PC-3 (cell line): Measurements from ENCODE around the gene FOXL3. TPM values are rescaled to one million over a fixed set of nuclear protein-coding genes. Genes with fewer than 3 reads are reported as not detected.
A peak's percentile ranks its signal among the peaks of the same experiment; 100 is the strongest.

ENCODE experiments used
- ATAC-seq: fragments of 200-7000 bp; cut with Tn5 transposase; 2 replicates; pipeline ENCODE4 v1.9.1; 2020; ENCODE audit warnings: mild to moderate bottlenecking, moderate library complexity
- BruUV-seq: library from RNA; stranded (reverse); fragments of 400-500 nt; replicated peaks from 2 replicates; lab custom pipeline; 2021; lab: Mats Ljungman, UMichigan
- CTCF ChIA-PET: fragments of 300-600 bp; sonication (Branson Sonifier 250); formaldehyde crosslinking; loops from one replicate; lab custom pipeline; 2022; ENCODE audit warnings: antibody characterized with exemption; lab: Charles Lee
- POLR2A ChIA-PET: fragments of 300-600 bp; sonication (Branson Sonifier 250); formaldehyde crosslinking; loops from one replicate; lab custom pipeline; 2022; ENCODE audit warnings: antibody characterized with exemption; ENCODE audit not compliant: unreplicated experiment; lab: Charles Lee
- DNase-seq: peaks from one replicate; pipeline ENCODE4 v3.0.0-alpha.2; 2015
- H2AFZ ChIP-seq: fragments of 300-600 bp; sonication (generic); 2 replicates; pipeline ENCODE4 v1.6.0; 2016; ENCODE audit warnings: antibody characterized with exemption, low read length
- H3F3A ChIP-seq: fragments of 300-600 bp; sonication (generic); one replicate; pipeline ENCODE4 v1.6.0; 2017; ENCODE audit warnings: antibody characterized with exemption, low read length, control low read depth, mild to moderate bottlenecking; ENCODE audit not compliant: unreplicated experiment
- H3K27ac ChIP-seq: fragments of 300-600 bp; sonication (generic); 2 replicates; pipeline ENCODE4 v1.5.1; 2016; ENCODE audit warnings: mild to moderate bottlenecking, low read length
- H3K27me3 ChIP-seq: fragments of 300-600 bp; sonication (generic); 2 replicates; pipeline ENCODE4 v1.6.1; 2016; ENCODE audit warnings: low read length, mixed read lengths
- H3K36me3 ChIP-seq: fragments of 300-600 bp; sonication (generic); 2 replicates; pipeline ENCODE4 v1.6.1; 2016; ENCODE audit warnings: low read depth, mixed run types, low read length, mixed read lengths
- H3K4me1 ChIP-seq: fragments of 300-600 bp; sonication (generic); 2 replicates; pipeline ENCODE4 v1.5.1; 2016; ENCODE audit warnings: low read length; ENCODE audit not compliant: insufficient read depth
- H3K4me2 ChIP-seq: fragments of 300-600 bp; sonication (generic); 2 replicates; pipeline ENCODE4 v1.6.0; 2016; ENCODE audit warnings: low read length
- H3K4me3 ChIP-seq: fragments of 300-600 bp; sonication (generic); 2 replicates; pipeline ENCODE4 v1.5.1; 2016; ENCODE audit warnings: mild to moderate bottlenecking, low read length, mixed read lengths
- H3K79me2 ChIP-seq: fragments of 300-600 bp; sonication (generic); 2 replicates; pipeline ENCODE4 v1.6.1; 2017; ENCODE audit warnings: low read length, mixed read lengths
- H3K9ac ChIP-seq: fragments of 300-600 bp; sonication (generic); 2 replicates; pipeline ENCODE4 v1.6.0; 2016; ENCODE audit warnings: mild to moderate bottlenecking, low read length
- H3K9me2 ChIP-seq: fragments of 300-600 bp; sonication (generic); replicated peaks from 2 replicates; pipeline ENCODE4 v1.6.1; 2016; ENCODE audit warnings: mixed run types, low read length, mixed read lengths
- H3K9me3 ChIP-seq: fragments of 300-600 bp; sonication (generic); 2 replicates; pipeline ENCODE4 v1.6.1; 2016; ENCODE audit warnings: low read length, mixed read lengths
- H4K20me1 ChIP-seq: fragments of 300-600 bp; sonication (generic); 2 replicates; pipeline ENCODE4 v1.6.1; 2016; ENCODE audit warnings: low read length, mixed read lengths
- EZH2 ChIP-seq: fragments of 300-600 bp; sonication (generic); IDR thresholded peaks from one replicate; pipeline ENCODE4 v1.6.1; 2017; ENCODE audit warnings: antibody characterized with exemption, mild to moderate bottlenecking, low read length; ENCODE audit not compliant: unreplicated experiment
- EZH2phosphoT487 ChIP-seq: fragments of 300-600 bp; sonication (generic); IDR thresholded peaks from 2 replicates; pipeline ENCODE4 v1.6.1; 2018; ENCODE audit warnings: mild to moderate bottlenecking, antibody characterized with exemption, low read length, borderline replicate concordance
- intact Hi-C: fragments of 100-400 bp; cut with micrococcal nuclease; formaldehyde crosslinking; loops from 2 replicates; pipeline ENCODE4 v1.9.0; 2023
- total RNA-seq: library from RNA; depleted of rRNA; stranded (reverse); fragments of >200 nt; gene quantifications from 2 replicates; pipeline ENCODE4 v1.2.3, GENCODE V29; 2014
- TF ChIP-seq, protein P1 (sequence below): fragments of 300-600 bp; sonication (generic); conservative IDR thresholded peaks from 2 replicates; pipeline ENCODE4 v1.5.1; 2017; ENCODE audit warnings: antibody characterized with exemption, low read depth, mild to moderate bottlenecking, low read length

FOXL3 gene
- total RNA-seq, 1 experiment from 2014 or later, result not detected

- Histone ChIP-seq H3K9me2 (no peaks in the 10 kb centered on the region), H3K4me2 (no peak overlapping the region), H4K20me1 (no peaks in the 10 kb centered on the region), H3F3A (no peaks in the 10 kb centered on the region), H3K79me2 (no peaks in the 10 kb centered on the region), H3K27ac (no peak overlapping the region), H3K36me3 (no peaks in the 10 kb centered on the region), H3K9ac (no peak overlapping the region), H3K27me3 (peaks cover 18% of the 10 kb centered on the region), H3K4me3 (no peak overlapping the region), H2AFZ (no peak overlapping the region), H3K9me3 (no peaks in the 10 kb centered on the region), H3K4me1 (no peaks in the 10 kb centered on the region)
- CTCF ChIA-PET, result interaction anchor here (0.6 to 1.2 kb wide), 5 partner anchors 11 to 449 kb away, joined by 3 to 7 read pairs (median 3); no protein-coding TSS in a partner anchor
- no TSS peak for BruUV-seq
- intact Hi-C loops, result loop anchor here (5.0 kb wide), 1 partner anchor 550 kb away; no protein-coding TSS in a partner anchor
- ATAC-seq (peak; percentile 97), DNase-seq (peak; percentile 81)
- TF ChIP-seq, protein P1, sequence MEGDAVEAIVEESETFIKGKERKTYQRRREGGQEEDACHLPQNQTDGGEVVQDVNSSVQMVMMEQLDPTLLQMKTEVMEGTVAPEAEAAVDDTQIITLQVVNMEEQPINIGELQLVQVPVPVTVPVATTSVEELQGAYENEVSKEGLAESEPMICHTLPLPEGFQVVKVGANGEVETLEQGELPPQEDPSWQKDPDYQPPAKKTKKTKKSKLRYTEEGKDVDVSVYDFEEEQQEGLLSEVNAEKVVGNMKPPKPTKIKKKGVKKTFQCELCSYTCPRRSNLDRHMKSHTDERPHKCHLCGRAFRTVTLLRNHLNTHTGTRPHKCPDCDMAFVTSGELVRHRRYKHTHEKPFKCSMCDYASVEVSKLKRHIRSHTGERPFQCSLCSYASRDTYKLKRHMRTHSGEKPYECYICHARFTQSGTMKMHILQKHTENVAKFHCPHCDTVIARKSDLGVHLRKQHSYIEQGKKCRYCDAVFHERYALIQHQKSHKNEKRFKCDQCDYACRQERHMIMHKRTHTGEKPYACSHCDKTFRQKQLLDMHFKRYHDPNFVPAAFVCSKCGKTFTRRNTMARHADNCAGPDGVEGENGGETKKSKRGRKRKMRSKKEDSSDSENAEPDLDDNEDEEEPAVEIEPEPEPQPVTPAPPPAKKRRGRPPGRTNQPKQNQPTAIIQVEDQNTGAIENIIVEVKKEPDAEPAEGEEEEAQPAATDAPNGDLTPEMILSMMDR, result peak; percentile 68
- TF ChIP-seq EZH2, result no peak
- TF ChIP-seq EZH2phosphoT487, result no peak
- POLR2A ChIA-PET, result interaction anchor here (0.7 kb wide), 1 partner anchor 210 kb away, joined by 5 read pairs; no protein-coding TSS in a partner anchor
Measured at GRCh38 chr7:322111-322671, 32.2 kb downstream of the FOXL3 start.

- Histone ChIP-seq H3K27me3 (peaks cover 17% of the 10 kb centered on the region), H3K4me1 (no peaks in the 10 kb centered on the region), H3K9me2 (no peaks in the 10 kb centered on the region), H3K9me3 (no peaks in the 10 kb centered on the region), H3F3A (no peaks in the 10 kb centered on the region), H4K20me1 (no peaks in the 10 kb centered on the region), H3K4me3 (no peak overlapping the region), H3K79me2 (no peaks in the 10 kb centered on the region), H3K9ac (no peak overlapping the region), H2AFZ (no peak overlapping the region), H3K4me2 (no peak overlapping the region), H3K27ac (no peak overlapping the region), H3K36me3 (no peaks in the 10 kb centered on the region)
- intact Hi-C loops, result loop anchor here (5.0 kb wide), 1 partner anchor 550 kb away; no protein-coding TSS in a partner anchor
- no peak for DNase-seq
- ATAC-seq, result no peak
- ChIA-PET CTCF (interaction anchor here (0.6 to 1.2 kb wide), 4 partner anchors 11 to 113 kb away, joined by 3 to 7 read pairs (median 4); no protein-coding TSS in a partner anchor), POLR2A (no interaction called here)
- no peak for TF ChIP-seq EZH2phosphoT487
- TF ChIP-seq, protein P1, result no peak
- TF ChIP-seq EZH2, result no peak
- no TSS peak for BruUV-seq
Measured at GRCh38 chr7:322708-323111, 32.7 kb downstream of the FOXL3 start.

DNA sequence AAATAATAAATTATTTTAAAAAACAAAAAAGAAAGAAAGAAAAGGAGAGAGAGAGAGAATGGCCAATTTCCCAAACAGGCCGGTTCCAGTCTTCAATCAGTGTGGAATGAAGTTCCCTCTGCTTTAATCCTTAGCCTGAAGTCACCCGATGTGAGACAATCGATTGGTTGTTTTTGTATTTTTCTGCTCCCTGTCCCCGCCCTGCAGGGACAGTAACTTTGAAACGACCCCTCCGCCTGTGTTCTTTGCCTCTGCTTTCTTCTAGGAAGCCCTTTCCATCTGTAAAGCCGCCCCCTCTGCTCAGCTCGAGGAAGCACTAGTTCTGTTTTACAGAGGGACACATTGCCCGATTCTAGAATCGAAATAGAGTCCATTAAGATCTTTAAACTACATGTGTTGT, 33.4 kb downstream of the FOXL3 start:
- no peak for DNase-seq
- H3K9ac ChIP-seq, result no peak overlapping the region
- H3K4me2 ChIP-seq, result no peak overlapping the region
- TF ChIP-seq EZH2 (no peak), EZH2phosphoT487 (no peak)
- TF ChIP-seq, protein P1, result no peak
- no peaks in the 10 kb centered on the region for H3F3A ChIP-seq
- H3K4me3 ChIP-seq, result no peak overlapping the region
- H3K9me2 ChIP-seq, result no peaks in the 10 kb centered on the region
- H2AFZ ChIP-seq, result no peak overlapping the region
- H3K36me3 ChIP-seq, result no peaks in the 10 kb centered on the region
- no peak overlapping the region for H3K27ac ChIP-seq
- H3K9me3 ChIP-seq, result no peaks in the 10 kb centered on the region
- ChIA-PET POLR2A (interaction anchor here (0.7 kb wide), 1 partner anchor 111 kb away, joined by 4 read pairs; no protein-coding TSS in a partner anchor), CTCF (no interaction called here)
- H3K4me1 ChIP-seq, result no peaks in the 10 kb centered on the region
- H4K20me1 ChIP-seq, result no peaks in the 10 kb centered on the region
- intact Hi-C loops, result loop anchor here (5.0 kb wide), 1 partner anchor 549 kb away; no protein-coding TSS in a partner anchor
- peaks cover 13% of the 10 kb centered on the region; the same call in 1 of the 2 replicates for H3K27me3 ChIP-seq
- H3K79me2 ChIP-seq, result no peaks in the 10 kb centered on the region
- no TSS peak for BruUV-seq
- no peak for ATAC-seq
